HEK293 (cell line): ENCODE data around the gene RACGAP1.

Experiments
- BCL11A ChIP-seq: fragments of 450-650 bp; formaldehyde crosslinking; IDR thresholded peaks from 2 replicates; pipeline ENCODE4 v1.5.1; 2016; ENCODE audit warnings: low read depth, missing biosample characterization, missing genetic modification characterization
- GLI2 ChIP-seq: fragments of 450-650 bp; formaldehyde crosslinking; IDR thresholded peaks from 2 replicates; pipeline ENCODE4; 2017; ENCODE audit warnings: missing biosample characterization, missing genetic modification characterization, low read depth, borderline replicate concordance
- KLF8 ChIP-seq: fragments of 450-650 bp; formaldehyde crosslinking; IDR thresholded peaks from 2 replicates; pipeline ENCODE4 v1.5.1; 2016; ENCODE audit warnings: missing biosample characterization, missing genetic modification characterization
- MYNN ChIP-seq: fragments of 450-650 bp; formaldehyde crosslinking; IDR thresholded peaks from 2 replicates; pipeline ENCODE4 v1.5.1; 2016; ENCODE audit warnings: missing biosample characterization, missing genetic modification characterization, borderline replicate concordance
- PRDM1 ChIP-seq: fragments of 450-650 bp; formaldehyde crosslinking; IDR thresholded peaks from 2 replicates; pipeline ENCODE4; 2016; ENCODE audit warnings: missing biosample characterization, missing genetic modification characterization
- PRDM4 ChIP-seq: fragments of 450-650 bp; formaldehyde crosslinking; IDR thresholded peaks from 2 replicates; pipeline ENCODE4 v1.5.1; 2017; ENCODE audit warnings: missing biosample characterization, missing genetic modification characterization
- PRDM6 ChIP-seq: fragments of 450-650 bp; formaldehyde crosslinking; IDR thresholded peaks from 2 replicates; pipeline ENCODE4 v1.5.1; 2017; ENCODE audit warnings: missing biosample characterization, missing genetic modification characterization
- RBAK ChIP-seq: fragments of 450-650 bp; formaldehyde crosslinking; IDR thresholded peaks from 2 replicates; pipeline ENCODE4 v1.5.1; 2016; ENCODE audit warnings: missing biosample characterization, missing genetic modification characterization
- SCRT1 ChIP-seq: fragments of 450-650 bp; formaldehyde crosslinking; IDR thresholded peaks from 2 replicates; pipeline ENCODE4 v1.5.1; 2016; ENCODE audit warnings: missing biosample characterization, missing genetic modification characterization, borderline replicate concordance
- SP2 ChIP-seq: fragments of 450-650 bp; formaldehyde crosslinking; IDR thresholded peaks from 2 replicates; pipeline ENCODE4 v1.5.1; 2016; ENCODE audit warnings: missing biosample characterization, missing genetic modification characterization
- TCF7L2 ChIP-seq: IDR thresholded peaks from 2 replicates; pipeline ENCODE4 v1.6.1; 2011; ENCODE audit warnings: low read depth, mild to moderate bottlenecking, inconsistent platforms, low read length, moderate library complexity, borderline replicate concordance
- ZNF138 ChIP-seq: fragments of 450-650 bp; formaldehyde crosslinking; IDR thresholded peaks from 2 replicates; pipeline ENCODE4 v1.5.1; 2016; ENCODE audit warnings: missing biosample characterization, missing genetic modification characterization, borderline replicate concordance
- ZNF292 ChIP-seq: fragments of 450-650 bp; formaldehyde crosslinking; IDR thresholded peaks from 2 replicates; pipeline ENCODE4 v1.5.1; 2016; ENCODE audit warnings: low read depth, missing biosample characterization, missing genetic modification characterization, borderline replicate concordance
- ZNF350 ChIP-seq: fragments of 450-650 bp; formaldehyde crosslinking; IDR thresholded peaks from 2 replicates; pipeline ENCODE4 v1.5.0; 2017; ENCODE audit warnings: missing biosample characterization, mild to moderate bottlenecking, missing genetic modification characterization
- ZNF391 ChIP-seq: fragments of 450-650 bp; formaldehyde crosslinking; IDR thresholded peaks from 2 replicates; pipeline ENCODE4 v1.5.1; 2016; ENCODE audit warnings: low read depth, missing biosample characterization, missing genetic modification characterization, borderline replicate concordance
- ZNF544 ChIP-seq: fragments of 450-650 bp; formaldehyde crosslinking; IDR thresholded peaks from 2 replicates; pipeline ENCODE4 v1.5.0; 2017; ENCODE audit warnings: missing biosample characterization, missing genetic modification characterization
- ZNF560 ChIP-seq: fragments of 450-650 bp; formaldehyde crosslinking; IDR thresholded peaks from 2 replicates; pipeline ENCODE4 v1.5.1; 2017; ENCODE audit warnings: missing biosample characterization, missing genetic modification characterization, borderline replicate concordance
- TF ChIP-seq, protein P1 (sequence below): fragments of 450-650 bp; formaldehyde crosslinking; IDR thresholded peaks from 2 replicates; pipeline ENCODE4 v1.5.1; 2016; ENCODE audit warnings: missing biosample characterization, missing genetic modification characterization
- TF ChIP-seq, protein P2 (sequence below): fragments of 450-650 bp; formaldehyde crosslinking; IDR thresholded peaks from 2 replicates; pipeline ENCODE4 v1.5.1; 2016; ENCODE audit warnings: missing biosample characterization, missing genetic modification characterization
- TF ChIP-seq, protein P3 (sequence below): fragments of 450-650 bp; formaldehyde crosslinking; IDR thresholded peaks from 2 replicates; pipeline ENCODE4 v1.5.1; 2016; ENCODE audit warnings: missing biosample characterization, missing genetic modification characterization, borderline replicate concordance
- TF ChIP-seq, protein P4 (sequence below): fragments of 450-650 bp; IDR thresholded peaks from 2 replicates; pipeline ENCODE4 v1.5.1; 2018; ENCODE audit warnings: missing biosample characterization, mild to moderate bottlenecking, missing genetic modification characterization
- TF ChIP-seq, protein P5 (sequence below): fragments of 450-650 bp; formaldehyde crosslinking; IDR thresholded peaks from 2 replicates; pipeline ENCODE4 v1.5.1; 2016; ENCODE audit warnings: missing biosample characterization, missing genetic modification characterization, borderline replicate concordance

The RACGAP1 gene

DNA sequence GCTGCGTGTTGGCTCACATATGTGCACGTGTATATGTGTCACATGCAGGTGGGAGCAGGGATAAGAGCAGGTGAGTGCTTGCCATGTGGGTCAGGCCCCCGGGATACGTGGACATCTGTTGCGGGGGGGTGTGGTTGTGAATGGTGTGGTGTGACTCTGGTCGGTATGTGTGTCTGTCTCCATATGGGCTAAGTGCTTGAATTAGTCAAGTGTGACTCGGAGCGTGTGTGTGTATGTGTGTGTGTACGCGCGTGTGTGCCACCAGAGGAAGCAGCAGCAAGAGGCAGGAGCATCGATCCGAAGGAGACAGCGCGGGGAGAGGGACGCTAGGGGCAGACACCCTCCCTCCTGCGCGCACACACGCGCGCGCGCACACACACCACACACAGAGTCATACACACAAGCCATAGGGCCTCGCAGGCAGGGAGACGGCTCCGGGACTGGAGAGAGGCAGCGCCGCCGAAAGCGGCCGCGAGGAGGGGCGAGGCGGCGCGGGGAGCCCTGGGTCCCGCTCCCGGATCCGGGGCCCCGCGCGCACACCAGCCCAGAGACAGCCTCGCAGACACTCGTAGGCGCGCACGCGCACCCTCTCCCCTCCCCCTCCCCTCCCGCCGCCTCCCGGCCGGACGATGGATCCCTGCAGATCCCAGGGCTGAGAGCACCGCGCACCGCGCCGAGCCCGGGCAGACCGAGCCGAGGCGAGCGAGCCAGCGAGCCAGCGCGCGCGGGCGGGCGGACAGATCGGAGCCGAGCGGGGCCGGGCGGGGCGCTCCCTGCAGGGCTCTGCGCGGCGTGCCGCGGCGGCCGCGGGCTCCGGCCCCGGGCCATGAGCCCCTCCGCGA, 31.9 kb upstream of the RACGAP1 start, which contains the start of gene ASIC1 (continued):
- TF ChIP-seq, protein P1, sequence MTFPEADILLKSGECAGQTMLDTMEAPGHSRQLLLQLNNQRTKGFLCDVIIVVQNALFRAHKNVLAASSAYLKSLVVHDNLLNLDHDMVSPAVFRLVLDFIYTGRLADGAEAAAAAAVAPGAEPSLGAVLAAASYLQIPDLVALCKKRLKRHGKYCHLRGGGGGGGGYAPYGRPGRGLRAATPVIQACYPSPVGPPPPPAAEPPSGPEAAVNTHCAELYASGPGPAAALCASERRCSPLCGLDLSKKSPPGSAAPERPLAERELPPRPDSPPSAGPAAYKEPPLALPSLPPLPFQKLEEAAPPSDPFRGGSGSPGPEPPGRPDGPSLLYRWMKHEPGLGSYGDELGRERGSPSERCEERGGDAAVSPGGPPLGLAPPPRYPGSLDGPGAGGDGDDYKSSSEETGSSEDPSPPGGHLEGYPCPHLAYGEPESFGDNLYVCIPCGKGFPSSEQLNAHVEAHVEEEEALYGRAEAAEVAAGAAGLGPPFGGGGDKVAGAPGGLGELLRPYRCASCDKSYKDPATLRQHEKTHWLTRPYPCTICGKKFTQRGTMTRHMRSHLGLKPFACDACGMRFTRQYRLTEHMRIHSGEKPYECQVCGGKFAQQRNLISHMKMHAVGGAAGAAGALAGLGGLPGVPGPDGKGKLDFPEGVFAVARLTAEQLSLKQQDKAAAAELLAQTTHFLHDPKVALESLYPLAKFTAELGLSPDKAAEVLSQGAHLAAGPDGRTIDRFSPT: 0 out of 2 replicates have a peak, but pooled peaks have one; percentile 11
- TF ChIP-seq MYNN: no peak; the same call in 1 of the 2 replicates
- TF ChIP-seq, protein P2, sequence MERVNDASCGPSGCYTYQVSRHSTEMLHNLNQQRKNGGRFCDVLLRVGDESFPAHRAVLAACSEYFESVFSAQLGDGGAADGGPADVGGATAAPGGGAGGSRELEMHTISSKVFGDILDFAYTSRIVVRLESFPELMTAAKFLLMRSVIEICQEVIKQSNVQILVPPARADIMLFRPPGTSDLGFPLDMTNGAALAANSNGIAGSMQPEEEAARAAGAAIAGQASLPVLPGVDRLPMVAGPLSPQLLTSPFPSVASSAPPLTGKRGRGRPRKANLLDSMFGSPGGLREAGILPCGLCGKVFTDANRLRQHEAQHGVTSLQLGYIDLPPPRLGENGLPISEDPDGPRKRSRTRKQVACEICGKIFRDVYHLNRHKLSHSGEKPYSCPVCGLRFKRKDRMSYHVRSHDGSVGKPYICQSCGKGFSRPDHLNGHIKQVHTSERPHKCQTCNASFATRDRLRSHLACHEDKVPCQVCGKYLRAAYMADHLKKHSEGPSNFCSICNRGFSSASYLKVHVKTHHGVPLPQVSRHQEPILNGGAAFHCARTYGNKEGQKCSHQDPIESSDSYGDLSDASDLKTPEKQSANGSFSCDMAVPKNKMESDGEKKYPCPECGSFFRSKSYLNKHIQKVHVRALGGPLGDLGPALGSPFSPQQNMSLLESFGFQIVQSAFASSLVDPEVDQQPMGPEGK: peak; percentile 96
- no peak for TF ChIP-seq ZNF544
- TF ChIP-seq, protein P3, sequence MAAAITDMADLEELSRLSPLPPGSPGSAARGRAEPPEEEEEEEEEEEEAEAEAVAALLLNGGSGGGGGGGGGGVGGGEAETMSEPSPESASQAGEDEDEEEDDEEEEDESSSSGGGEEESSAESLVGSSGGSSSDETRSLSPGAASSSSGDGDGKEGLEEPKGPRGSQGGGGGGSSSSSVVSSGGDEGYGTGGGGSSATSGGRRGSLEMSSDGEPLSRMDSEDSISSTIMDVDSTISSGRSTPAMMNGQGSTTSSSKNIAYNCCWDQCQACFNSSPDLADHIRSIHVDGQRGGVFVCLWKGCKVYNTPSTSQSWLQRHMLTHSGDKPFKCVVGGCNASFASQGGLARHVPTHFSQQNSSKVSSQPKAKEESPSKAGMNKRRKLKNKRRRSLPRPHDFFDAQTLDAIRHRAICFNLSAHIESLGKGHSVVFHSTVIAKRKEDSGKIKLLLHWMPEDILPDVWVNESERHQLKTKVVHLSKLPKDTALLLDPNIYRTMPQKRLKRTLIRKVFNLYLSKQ (tag by site-specific recombination): no peak
- TF ChIP-seq TCF7L2: no peak
- peak; percentile 47; the same call in 1 of the 2 replicates for TF ChIP-seq KLF8 (tag by site-specific recombination)
- TF ChIP-seq, protein P4, sequence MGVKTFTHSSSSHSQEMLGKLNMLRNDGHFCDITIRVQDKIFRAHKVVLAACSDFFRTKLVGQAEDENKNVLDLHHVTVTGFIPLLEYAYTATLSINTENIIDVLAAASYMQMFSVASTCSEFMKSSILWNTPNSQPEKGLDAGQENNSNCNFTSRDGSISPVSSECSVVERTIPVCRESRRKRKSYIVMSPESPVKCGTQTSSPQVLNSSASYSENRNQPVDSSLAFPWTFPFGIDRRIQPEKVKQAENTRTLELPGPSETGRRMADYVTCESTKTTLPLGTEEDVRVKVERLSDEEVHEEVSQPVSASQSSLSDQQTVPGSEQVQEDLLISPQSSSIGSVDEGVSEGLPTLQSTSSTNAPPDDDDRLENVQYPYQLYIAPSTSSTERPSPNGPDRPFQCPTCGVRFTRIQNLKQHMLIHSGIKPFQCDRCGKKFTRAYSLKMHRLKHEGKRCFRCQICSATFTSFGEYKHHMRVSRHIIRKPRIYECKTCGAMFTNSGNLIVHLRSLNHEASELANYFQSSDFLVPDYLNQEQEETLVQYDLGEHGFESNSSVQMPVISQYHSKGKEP: no peak
- peak; percentile 31; the same call in 1 of the 2 replicates for TF ChIP-seq PRDM4
- TF ChIP-seq ZNF391 (tag by site-specific recombination): peak; percentile 61; the same call in 1 of the 2 replicates
- TF ChIP-seq PRDM1 (tag by site-specific recombination): no peak
- no peak for TF ChIP-seq ZNF292 (tag by site-specific recombination)
- no peak for TF ChIP-seq ZNF138 (tag by site-specific recombination)
- TF ChIP-seq PRDM6 (tag by site-specific recombination): no peak
- TF ChIP-seq, protein P5, sequence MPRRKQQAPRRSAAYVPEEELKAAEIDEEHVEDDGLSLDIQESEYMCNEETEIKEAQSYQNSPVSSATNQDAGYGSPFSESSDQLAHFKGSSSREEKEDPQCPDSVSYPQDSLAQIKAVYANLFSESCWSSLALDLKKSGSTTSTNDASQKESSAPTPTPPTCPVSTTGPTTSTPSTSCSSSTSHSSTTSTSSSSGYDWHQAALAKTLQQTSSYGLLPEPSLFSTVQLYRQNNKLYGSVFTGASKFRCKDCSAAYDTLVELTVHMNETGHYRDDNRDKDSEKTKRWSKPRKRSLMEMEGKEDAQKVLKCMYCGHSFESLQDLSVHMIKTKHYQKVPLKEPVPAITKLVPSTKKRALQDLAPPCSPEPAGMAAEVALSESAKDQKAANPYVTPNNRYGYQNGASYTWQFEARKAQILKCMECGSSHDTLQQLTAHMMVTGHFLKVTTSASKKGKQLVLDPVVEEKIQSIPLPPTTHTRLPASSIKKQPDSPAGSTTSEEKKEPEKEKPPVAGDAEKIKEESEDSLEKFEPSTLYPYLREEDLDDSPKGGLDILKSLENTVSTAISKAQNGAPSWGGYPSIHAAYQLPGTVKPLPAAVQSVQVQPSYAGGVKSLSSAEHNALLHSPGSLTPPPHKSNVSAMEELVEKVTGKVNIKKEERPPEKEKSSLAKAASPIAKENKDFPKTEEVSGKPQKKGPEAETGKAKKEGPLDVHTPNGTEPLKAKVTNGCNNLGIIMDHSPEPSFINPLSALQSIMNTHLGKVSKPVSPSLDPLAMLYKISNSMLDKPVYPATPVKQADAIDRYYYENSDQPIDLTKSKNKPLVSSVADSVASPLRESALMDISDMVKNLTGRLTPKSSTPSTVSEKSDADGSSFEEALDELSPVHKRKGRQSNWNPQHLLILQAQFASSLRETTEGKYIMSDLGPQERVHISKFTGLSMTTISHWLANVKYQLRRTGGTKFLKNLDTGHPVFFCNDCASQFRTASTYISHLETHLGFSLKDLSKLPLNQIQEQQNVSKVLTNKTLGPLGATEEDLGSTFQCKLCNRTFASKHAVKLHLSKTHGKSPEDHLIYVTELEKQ (tag by site-specific recombination): no peak
- peak; percentile 95 for TF ChIP-seq SCRT1 (tag by site-specific recombination)
- TF ChIP-seq BCL11A (tag by site-specific recombination): 0 out of 2 replicates have a peak, but pooled peaks have one; percentile 25
- no peak for TF ChIP-seq ZNF560 (tag by site-specific recombination)
- TF ChIP-seq RBAK (tag by site-specific recombination): no peak
- no peak for TF ChIP-seq ZNF350
- TF ChIP-seq SP2 (tag by site-specific recombination): no peak
- TF ChIP-seq GLI2 (tag by site-specific recombination): no peak
